Hindlimb muscle (tissue), 1 donor: ENCODE results near the gene ABCB6. TPM values are rescaled to one million over a fixed set of nuclear protein-coding genes. Genes with fewer than 3 reads are reported as not detected.
A peak's percentile ranks its signal among the peaks of the same experiment; 100 is the strongest.
"Not testable (repeated sequence)": the region's sequence is repeated elsewhere in the genome, so short reads cannot be mapped to it uniquely, and the experiment has no call there.

Experiments used
- DNase-seq: peaks from one replicate; pipeline ENCODE4 v3.0.0-alpha.2; 2013
- polyA plus RNA-seq: library from polyadenylated mRNA; unstranded; fragments of 120-200 nt; gene quantifications from one replicate; pipeline ENCODE4 v1.2.1, GENCODE V29; 2013; ENCODE audit not compliant: insufficient read length

The ABCB6 gene
- polyA plus RNA-seq: 36.1 TPM

- DNase-seq: peak; percentile 97
Measured at GRCh38 chr2:219218732-219219701, at the start of gene ABCB6. Gene ABCB6, minus strand, starts transcription at chr2:219218958. Its CDS starts 285 bp downstream, at chr2:219218673.

DNA sequence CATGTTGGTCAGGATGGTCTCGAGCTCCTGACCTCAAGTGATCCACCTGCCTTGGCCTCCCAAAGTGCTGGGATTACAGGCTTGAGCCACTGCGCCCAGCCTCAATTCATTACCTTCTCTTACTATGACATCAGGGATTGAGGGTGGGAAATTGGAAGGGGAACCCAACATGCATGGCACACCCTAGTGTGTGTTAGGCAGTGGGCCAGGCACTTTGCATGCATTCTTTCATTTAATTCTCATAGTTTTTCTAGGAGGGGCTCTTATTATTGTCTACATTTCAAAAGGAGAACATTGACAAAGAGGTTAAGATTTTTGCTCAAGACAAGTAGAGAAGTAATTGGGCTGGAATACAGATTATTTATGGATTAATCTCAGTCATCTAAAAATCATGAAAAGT lies 49.5 kb upstream of the ABCB6 start:
- no peak for DNase-seq

DNA sequence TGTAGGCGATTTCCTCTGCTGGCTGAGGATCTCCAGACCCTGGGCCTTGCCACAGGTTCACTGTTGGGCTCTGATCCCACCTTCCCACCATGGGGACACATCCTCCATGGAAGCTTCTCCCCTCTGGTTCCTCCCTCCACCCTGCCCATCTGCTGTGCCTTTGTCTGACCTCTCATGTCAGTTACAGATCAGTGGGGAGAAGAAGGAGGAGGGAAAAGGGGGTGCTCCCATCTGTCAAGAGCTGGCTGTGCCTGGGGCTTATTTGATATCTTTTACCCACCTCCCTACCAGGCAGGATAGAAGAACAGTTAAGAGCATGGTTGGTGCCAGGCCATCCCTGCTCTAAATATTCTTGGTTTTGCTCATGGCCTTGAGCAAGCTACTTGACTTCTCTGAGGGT lies 48.1 kb upstream of the ABCB6 start:
- no peak for DNase-seq

GRCh38 chr2:219266232-219266631 lies 47.5 kb upstream of the ABCB6 start:
- DNase-seq: no peak

DNA sequence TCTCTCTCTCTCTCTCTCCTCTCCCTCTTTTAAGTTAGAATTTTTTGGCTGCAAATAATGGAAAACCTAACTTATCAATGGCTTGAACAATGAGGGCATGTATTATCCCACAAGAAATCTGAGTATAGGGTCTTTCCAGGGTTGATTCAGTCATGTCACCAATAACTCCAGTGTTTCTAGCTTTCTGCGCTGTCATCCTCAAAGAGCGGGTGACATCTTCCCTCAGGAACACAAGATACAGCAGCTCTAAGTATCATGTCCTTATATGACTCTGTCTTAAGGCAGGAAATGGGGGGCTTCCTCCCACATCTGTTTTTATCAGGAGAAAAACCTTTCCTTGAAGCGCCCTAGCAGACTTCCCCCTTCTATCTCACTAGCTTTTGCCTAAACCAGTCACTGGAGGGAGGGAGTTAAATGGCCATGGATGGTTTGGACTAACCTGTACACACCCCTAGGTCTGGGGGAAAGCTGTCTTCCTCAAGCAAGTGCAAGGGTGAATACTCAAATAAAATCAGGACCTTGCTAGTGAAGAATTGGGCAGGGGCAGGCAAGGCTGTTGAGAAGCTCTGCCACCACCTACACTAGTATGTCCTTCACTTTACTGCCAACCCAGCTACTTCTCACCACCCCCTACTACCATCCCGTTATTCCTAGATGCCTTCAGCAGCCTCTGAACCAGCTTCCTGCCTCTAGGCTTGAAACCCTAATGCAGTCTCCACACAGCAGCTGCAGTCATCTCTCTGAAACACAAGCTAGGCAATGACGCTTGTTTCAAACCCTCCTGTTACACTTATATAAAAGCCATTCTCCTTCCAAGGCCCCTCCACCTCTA lies 42.5 kb upstream of the ABCB6 start:
- DNase-seq: no peak

DNA sequence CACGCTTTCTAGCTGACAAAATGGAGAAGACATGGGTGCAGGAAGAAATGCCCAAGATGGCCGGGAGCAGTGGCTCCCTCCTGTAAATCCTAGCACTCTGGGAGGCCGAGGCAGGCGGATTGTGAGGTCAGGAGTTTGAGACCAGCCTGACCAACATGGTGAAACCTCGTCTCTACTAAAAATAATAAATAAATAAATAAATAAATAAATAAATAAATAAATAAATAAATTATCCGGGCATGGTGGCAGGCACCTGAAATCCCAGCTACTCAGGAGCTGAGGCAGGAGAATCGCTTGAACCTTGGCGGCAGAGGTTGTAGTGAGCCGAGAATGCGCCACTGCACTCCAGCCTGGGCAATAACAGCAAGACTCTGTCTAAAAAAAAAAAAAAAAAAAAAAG lies 40.2 kb upstream of the ABCB6 start:
- DNase-seq: not testable (repeated sequence)

- no peak for DNase-seq
Measured at GRCh38 chr2:219254590-219255201, 35.9 kb upstream of the ABCB6 start.

- no peak for DNase-seq
Measured at GRCh38 chr2:219253753-219254589, 35.2 kb upstream of the ABCB6 start, which contains the start of gene TUBA4A. Gene TUBA4A, minus strand, starts transcription at chr2:219253918. Its CDS starts 60 bp downstream, at chr2:219253858.

- no peak for DNase-seq
Measured at GRCh38 chr2:219252900-219253752, 34.4 kb upstream of the ABCB6 start, which contains the start of gene TUBA4B. Gene TUBA4B, plus strand, starts transcription at chr2:219253243. Its CDS starts 165 bp downstream, at chr2:219253408.

DNA sequence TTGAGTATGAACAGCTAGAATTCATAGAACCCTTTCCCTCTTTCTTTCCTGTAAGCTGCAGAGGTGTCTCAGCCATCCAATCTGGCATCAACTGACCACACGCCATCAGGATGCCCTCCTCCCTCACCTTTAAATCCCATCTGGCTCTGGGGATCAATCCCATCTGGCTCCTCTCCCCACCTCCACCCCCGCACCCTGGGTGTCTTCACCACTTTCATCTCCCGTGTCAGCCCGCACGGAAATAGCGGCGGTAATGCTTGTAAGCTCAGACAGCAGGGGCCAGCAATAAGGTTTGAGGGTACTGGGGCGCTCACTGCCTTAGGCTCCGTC lies 33.8 kb upstream of the ABCB6 start:
- DNase-seq: no peak

DNA sequence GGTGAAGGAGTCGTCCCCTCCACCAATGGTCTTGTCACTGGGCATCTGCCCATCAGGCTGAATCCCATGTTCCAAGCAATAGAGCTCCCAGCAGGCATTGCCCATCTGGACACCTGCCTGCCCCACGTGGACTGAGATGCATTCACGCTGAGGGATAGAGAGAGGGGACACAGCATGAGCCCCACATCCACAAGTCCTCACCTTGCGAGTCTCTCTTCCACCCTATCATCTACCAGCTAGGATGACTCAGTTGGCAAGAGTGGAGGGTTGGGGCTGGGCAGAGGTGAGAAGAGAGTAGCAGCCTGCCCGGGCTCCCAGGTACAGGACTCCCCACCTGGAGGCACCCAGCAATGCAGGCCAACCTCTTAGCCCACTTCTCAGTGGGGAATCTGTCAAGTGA lies 33.3 kb upstream of the ABCB6 start:
- DNase-seq: no peak

- no peak for DNase-seq
Measured at GRCh38 chr2:219251656-219252055, 32.9 kb upstream of the ABCB6 start.

GRCh38 chr2:219250049-219250781 lies 31.5 kb upstream of the ABCB6 start:
- DNase-seq: no peak

DNA sequence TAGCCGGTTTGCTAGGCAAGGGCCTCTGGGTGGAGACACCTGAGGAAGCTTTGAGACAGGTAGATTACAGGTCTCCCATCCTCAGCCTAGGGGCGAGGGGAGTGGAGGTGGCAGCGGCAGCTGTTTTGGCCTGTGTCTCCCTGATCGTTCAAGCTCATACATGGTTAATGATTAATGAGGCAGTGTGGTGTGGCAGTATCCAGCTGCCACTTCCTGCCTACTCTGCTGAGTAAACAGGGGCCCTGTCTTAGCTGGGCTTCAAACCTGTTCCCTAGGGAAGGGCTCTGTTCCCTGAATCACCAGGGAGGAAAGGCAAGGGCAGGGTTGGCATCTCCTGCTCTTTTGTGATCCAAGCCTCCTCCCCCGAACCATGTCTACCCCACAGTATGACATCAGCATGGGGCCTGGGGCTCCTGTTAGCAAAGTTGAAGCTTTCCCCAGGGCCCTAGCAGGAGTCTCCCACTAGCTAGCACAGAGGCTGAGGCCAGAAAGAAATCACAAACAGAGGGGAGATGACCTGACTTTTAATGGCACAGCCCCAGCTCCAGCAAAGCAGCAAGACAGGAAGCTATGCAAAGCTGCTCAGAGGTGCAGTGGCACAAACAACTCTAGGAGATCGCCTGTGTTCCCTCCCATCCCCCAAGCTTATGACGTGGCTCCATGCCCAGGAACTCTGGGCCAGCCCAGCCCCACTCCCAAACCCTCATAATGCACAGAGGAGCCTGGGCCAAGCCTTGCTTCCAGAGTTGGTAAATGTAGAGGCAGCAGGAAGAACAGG lies 30.6 kb upstream of the ABCB6 start:
- no peak for DNase-seq

GRCh38 chr2:219248845-219249202 lies 30.1 kb upstream of the ABCB6 start:
- DNase-seq: no peak

DNA sequence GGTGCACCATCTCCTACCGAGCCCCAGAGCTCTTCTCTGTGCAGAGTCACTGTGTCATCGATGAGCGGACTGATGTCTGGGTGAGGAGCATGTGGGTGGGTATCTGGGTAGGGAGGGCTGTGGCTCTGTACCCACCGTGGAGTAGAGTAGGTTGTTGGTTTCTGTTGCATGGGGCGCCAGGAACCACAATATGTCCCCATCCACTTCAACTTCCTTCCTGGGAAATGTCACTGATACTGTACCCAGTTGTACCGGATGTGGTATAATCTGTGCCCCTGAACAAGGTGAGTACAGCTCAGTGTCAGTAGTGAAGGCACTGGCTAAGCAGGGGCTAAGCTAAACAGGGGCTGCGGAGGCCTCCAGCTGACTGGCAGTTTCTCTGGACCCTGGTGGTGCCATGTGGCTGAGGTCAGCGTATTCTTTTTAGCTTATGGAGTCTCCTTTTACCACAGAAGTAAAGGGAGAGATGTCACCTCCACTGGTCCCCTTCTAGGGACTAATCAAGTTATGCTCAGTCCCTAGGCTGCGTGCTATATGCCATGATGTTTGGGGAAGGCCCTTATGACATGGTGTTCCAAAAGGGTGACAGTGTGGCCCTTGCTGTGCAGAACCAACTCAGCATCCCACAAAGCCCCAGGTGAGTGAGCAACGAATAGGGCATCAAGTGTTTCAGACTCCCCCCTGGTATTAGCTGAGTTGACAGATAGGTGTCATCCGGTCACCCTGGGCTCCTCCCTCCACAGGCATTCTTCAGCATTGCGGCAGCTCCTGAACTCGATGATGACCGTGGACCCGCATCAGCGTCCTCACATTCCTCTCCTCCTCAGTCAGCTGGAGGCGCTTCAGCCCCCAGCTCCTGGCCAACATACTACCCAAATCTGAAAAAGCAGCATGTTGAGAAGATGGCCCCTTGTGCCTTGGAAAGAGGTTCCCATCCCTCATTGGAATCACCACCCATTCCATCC lies 29.2 kb upstream of the ABCB6 start:
- DNase-seq: no peak

GRCh38 chr2:219246559-219246958 lies 27.8 kb upstream of the ABCB6 start:
- DNase-seq: no peak

- DNase-seq: no peak
Measured at GRCh38 chr2:219245899-219246230, 27.1 kb upstream of the ABCB6 start.
